ENCODE results near the gene ADGRG7. TPM values are rescaled to one million over a fixed set of nuclear protein-coding genes. Genes with fewer than 3 reads are reported as not detected.
A peak's percentile ranks its signal among the peaks of the same experiment; 100 is the strongest.
"Not testable (repeated sequence)": the region's sequence is repeated elsewhere in the genome, so short reads cannot be mapped to it uniquely, and the experiment has no call there.

ADGRG7 gene
- total RNA-seq, 2 experiments from 2014 or later, result 26.5 to 27.0 TPM

DNA sequence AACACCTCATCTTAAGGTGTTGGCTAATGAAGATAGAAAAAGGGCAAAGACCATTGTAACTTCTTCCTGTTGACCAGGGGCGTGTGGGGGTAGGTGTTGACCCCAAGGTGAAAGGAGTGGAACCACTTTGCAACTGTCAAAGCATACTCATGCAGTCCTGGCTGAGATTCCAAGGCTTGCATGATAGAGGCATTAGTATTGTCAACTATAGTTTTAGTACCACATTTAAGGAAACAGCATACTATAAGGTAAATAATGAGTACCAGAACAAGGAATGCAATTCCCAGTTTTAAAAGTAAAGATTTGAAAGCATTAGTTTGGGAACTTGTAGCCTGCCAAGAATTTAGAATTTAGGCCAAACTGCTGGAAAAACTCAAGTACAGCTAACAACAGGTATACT, 27.8 kb upstream of the ADGRG7 start:
- H3K27me3 Mint-ChIP-seq (ENCODE audit: low read depth), result peaks cover 19% of the 10 kb centered on the region
- ChIA-PET POLR2A (no interaction called here), CTCF (no interaction called here)
- no peak overlapping the region for H3K4me3 Mint-ChIP-seq
- DNase-seq (no peak), ATAC-seq (no peak)
- H3K9me3 Mint-ChIP-seq (ENCODE audit: insufficient read depth), result no peaks in the 10 kb centered on the region
- no peaks in the 10 kb centered on the region for H3K4me1 Mint-ChIP-seq (ENCODE audit: low read depth)
- no peaks in the 10 kb centered on the region for H3K36me3 Mint-ChIP-seq (ENCODE audit: low read depth)
- no peak overlapping the region for H3K27ac Mint-ChIP-seq

DNA sequence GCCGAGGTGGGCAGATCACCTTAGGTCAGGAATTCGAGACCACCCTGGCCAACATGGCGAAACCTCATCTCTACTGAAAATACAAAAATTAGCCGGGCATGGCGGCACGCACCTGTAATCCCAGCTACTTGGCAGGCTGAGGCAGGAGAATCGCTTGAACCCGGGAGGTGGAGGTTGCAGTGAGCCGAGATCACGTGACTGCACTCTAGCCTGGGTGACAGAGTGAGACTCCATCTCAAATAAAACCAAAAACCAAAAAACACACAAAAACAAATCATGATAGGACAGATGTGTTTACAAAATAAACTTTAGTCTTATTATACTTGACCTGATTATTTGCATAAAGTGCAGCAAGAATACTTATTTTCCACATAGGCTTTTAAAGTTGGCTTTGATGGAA, 27.2 kb upstream of the ADGRG7 start:
- H3K27ac Mint-ChIP-seq; ATAC-seq; H3K4me3 Mint-ChIP-seq; H3K9me3 Mint-ChIP-seq (ENCODE audit: insufficient read depth); POLR2A ChIA-PET; H3K36me3 Mint-ChIP-seq (ENCODE audit: low read depth); DNase-seq; H3K4me1 Mint-ChIP-seq (ENCODE audit: low read depth): not testable (repeated sequence)
- H3K27me3 Mint-ChIP-seq (ENCODE audit: low read depth), result peaks cover 19% of the 10 kb centered on the region
- CTCF ChIA-PET, result interaction anchor here (0.8 kb wide), 1 partner anchor 119 kb away, joined by 3 read pairs; no protein-coding TSS in a partner anchor

- ATAC-seq, result no peak
- CTCF ChIA-PET, result no interaction called here
- Mint-ChIP-seq H3K27me3 (ENCODE audit: low read depth) (peaks cover 14% of the 10 kb centered on the region), H3K36me3 (ENCODE audit: low read depth) (no peaks in the 10 kb centered on the region), H3K4me3 (no peak overlapping the region), H3K9me3 (ENCODE audit: insufficient read depth) (no peaks in the 10 kb centered on the region), H3K27ac (no peak overlapping the region), H3K4me1 (ENCODE audit: low read depth) (no peaks in the 10 kb centered on the region)
- POLR2A ChIA-PET, result no interaction called here
- no peak for DNase-seq
These were observed 25.2 kb upstream of the ADGRG7 start for GRCh38 chr3:100584101-100584660.

GRCh38 chr3:100586832-100587231, 22.6 kb upstream of the ADGRG7 start:
- no peak overlapping the region for H3K4me3 Mint-ChIP-seq
- CTCF ChIA-PET, result interaction anchor here (1.2 kb wide), 1 partner anchor 124 kb away, joined by 5 read pairs; no protein-coding TSS in a partner anchor
- peaks cover 2% of the 10 kb centered on the region for H3K4me1 Mint-ChIP-seq (ENCODE audit: low read depth)
- H3K27me3 Mint-ChIP-seq (ENCODE audit: low read depth), result peaks cover 12% of the 10 kb centered on the region
- H3K27ac Mint-ChIP-seq, result no peak overlapping the region
- DNase-seq, result no peak
- no peaks in the 10 kb centered on the region for H3K36me3 Mint-ChIP-seq (ENCODE audit: low read depth)
- POLR2A ChIA-PET, result no interaction called here
- ATAC-seq, result no peak
- no peaks in the 10 kb centered on the region for H3K9me3 Mint-ChIP-seq (ENCODE audit: insufficient read depth)

GRCh38 chr3:100588251-100588650, 21.1 kb upstream of the ADGRG7 start:
- ATAC-seq (no peak), DNase-seq (no peak)
- CTCF ChIA-PET, result interaction anchor here (5.0 kb wide), 1 partner anchor 272 kb away, joined by 42 read pairs; no protein-coding TSS in a partner anchor
- Mint-ChIP-seq H3K9me3 (ENCODE audit: insufficient read depth) (no peaks in the 10 kb centered on the region), H3K4me1 (ENCODE audit: low read depth) (peaks cover 2% of the 10 kb centered on the region), H3K27ac (no peak overlapping the region), H3K36me3 (ENCODE audit: low read depth) (no peaks in the 10 kb centered on the region), H3K4me3 (no peak overlapping the region), H3K27me3 (ENCODE audit: low read depth) (peaks cover 7% of the 10 kb centered on the region)
- POLR2A ChIA-PET, result no interaction called here

DNA sequence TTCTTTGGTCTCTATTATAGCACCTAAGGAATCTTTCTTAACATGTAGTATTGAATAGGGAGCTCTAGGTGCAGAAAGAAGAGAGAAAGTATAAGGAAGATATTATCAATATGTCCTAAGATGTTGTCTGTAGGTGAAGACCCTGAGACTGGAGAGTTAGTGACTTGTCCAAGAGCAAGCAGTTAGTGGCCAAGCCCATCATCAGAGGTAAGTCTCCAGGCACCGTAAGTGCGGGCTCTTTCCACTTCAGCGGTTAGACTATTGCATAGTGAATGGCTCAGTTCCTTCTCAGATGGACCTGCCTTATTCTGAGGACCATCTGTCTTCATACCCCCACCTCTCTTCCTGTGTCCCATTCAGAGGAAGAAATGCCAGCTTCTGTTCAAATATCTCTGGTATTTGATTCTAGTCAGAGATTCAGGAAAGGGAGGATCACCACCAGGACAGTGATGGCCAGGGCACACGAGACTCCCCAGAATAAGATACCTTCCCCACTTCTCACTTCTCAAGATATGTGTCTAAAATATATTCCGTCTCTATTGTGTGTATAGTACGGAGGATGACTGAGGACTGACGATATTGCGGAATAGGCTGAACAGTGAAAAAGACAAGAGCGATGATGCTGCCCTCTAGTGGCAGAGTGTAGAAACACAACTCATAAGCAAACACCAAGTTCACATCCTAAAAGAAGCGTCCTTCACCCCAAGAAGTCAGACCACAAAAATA, 19.1 kb upstream of the ADGRG7 start:
- H3K9me3 Mint-ChIP-seq (ENCODE audit: insufficient read depth), result no peaks in the 10 kb centered on the region
- peak; percentile 78 for DNase-seq
- H3K27ac Mint-ChIP-seq, result no peak overlapping the region
- ChIA-PET CTCF (interaction anchor here (0.7 to 5.1 kb wide), 22 partner anchors 10 to 772 kb away, joined by 3 to 47 read pairs (median 4); partner anchors contain the start of genes CMSS1 and LNP1), POLR2A (interaction anchor here (1.3 kb wide), 1 partner anchor 190 kb away, joined by 3 read pairs; the partner anchor contains the start of genes LNP1 and TOMM70)
- peaks cover 2% of the 10 kb centered on the region for H3K4me1 Mint-ChIP-seq (ENCODE audit: low read depth)
- H3K27me3 Mint-ChIP-seq (ENCODE audit: low read depth), result peaks cover 10% of the 10 kb centered on the region
- no peaks in the 10 kb centered on the region for H3K36me3 Mint-ChIP-seq (ENCODE audit: low read depth)
- ATAC-seq, result peak; percentile 78
- peak overlapping the region; percentile 21 for H3K4me3 Mint-ChIP-seq

- CTCF ChIA-PET, result interaction anchor here (0.8 to 5.1 kb wide), 8 partner anchors 11 to 275 kb away, joined by 3 to 47 read pairs (median 16); partner anchors contain the start of gene LNP1
- Mint-ChIP-seq H3K4me1 (ENCODE audit: low read depth) (peaks cover 2% of the 10 kb centered on the region), H3K9me3 (ENCODE audit: insufficient read depth) (no peaks in the 10 kb centered on the region), H3K36me3 (ENCODE audit: low read depth) (no peaks in the 10 kb centered on the region), H3K4me3 (no peak overlapping the region), H3K27me3 (ENCODE audit: low read depth) (peaks cover 15% of the 10 kb centered on the region), H3K27ac (no peak overlapping the region)
- DNase-seq, result no peak
- ATAC-seq, result no peak
- POLR2A ChIA-PET, result interaction anchor here (1.3 kb wide), 1 partner anchor 190 kb away, joined by 3 read pairs; the partner anchor contains the start of genes LNP1 and TOMM70
These were observed 18.6 kb upstream of the ADGRG7 start for GRCh38 chr3:100590840-100591147.

DNA sequence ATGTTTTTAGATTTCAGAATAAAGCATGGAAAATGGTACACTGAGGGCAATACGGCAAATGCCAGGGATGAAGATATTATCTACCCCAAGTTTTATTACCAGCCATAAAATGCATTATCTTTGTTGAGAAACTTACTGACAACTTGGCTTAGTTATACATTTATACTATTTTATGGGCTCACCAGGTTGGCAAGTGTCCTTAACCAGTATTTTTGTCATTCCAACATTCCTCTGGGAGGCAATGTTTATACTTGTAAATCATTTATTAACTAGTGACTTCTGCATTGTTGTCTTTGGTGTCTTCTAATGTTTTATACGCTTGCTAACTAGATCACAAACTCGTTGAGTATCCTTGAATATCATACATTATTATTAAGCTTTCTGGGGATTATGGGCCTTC, 18.0 kb upstream of the ADGRG7 start:
- Mint-ChIP-seq H3K4me1 (ENCODE audit: low read depth) (peaks cover 2% of the 10 kb centered on the region), H3K4me3 (no peak overlapping the region)

DNA sequence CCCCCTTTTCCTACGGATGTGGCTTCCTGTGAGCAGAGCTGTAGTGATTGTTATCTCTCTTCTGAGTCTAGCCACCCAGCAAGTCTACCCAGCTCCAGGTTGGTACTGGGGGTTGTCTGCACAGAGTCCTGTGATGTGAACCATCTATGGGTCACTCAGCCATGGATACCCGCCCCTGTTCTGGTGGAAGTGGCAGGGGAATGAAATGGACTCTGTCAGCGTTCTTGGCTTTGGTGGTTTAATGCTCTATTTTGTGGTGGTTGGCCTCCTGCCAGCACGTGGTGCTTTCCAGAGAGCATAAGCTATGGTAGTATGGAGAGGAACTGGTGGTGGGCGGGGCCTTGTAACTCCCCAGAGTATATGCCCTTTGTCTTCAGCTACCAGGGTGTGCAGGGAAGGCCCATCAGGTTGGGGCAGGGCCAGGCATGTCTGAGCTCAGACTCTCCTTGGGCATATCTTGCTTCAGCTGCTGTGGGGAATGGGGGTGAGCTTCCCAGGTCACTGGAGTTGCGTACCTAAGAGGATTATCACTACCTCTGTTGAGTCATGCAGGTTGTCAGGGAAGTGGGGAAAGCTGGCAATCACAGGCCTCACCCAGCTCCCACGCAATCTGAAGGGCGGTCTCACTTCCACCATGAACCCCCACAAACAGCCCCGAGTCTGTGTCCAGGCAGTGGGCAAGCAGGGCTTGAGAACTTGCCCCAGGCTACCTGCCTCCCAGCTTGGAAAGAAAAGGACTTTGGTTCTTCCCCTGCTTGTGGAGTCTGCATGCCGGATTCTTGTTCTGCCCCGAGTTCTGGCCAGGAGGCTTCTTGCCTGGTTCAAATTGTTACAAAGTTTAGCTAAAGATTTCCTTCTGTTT, 9.0 kb upstream of the ADGRG7 start:
- no peaks in the 10 kb centered on the region for H3K36me3 Mint-ChIP-seq (ENCODE audit: low read depth)
- peaks cover 39% of the 10 kb centered on the region for H3K4me1 Mint-ChIP-seq (ENCODE audit: low read depth)
- ATAC-seq (peak; percentile 57), DNase-seq (no peak)
- H3K27me3 Mint-ChIP-seq (ENCODE audit: low read depth), result peaks cover 26% of the 10 kb centered on the region
- POLR2A ChIA-PET, result no interaction called here
- no peaks in the 10 kb centered on the region for H3K9me3 Mint-ChIP-seq (ENCODE audit: insufficient read depth)
- CTCF ChIA-PET, result interaction anchor here (0.9 to 5.8 kb wide), 5 partner anchors 9 to 284 kb away, joined by 3 to 47 read pairs (median 3); no protein-coding TSS in a partner anchor
- H3K4me3 Mint-ChIP-seq, result no peak overlapping the region
- no peak overlapping the region for H3K27ac Mint-ChIP-seq

More for the DNA sequence above, 18.0 kb upstream of the ADGRG7 start:
- Mint-ChIP-seq H3K36me3 (ENCODE audit: low read depth) (no peaks in the 10 kb centered on the region), H3K27ac (no peak overlapping the region), H3K27me3 (ENCODE audit: low read depth) (peaks cover 19% of the 10 kb centered on the region), H3K9me3 (ENCODE audit: insufficient read depth) (no peaks in the 10 kb centered on the region)
- no peak for ATAC-seq
- no peak for DNase-seq
- ChIA-PET CTCF (interaction anchor here (0.5 to 5.1 kb wide), 14 partner anchors 10 to 760 kb away, joined by 3 to 47 read pairs (median 4); partner anchors contain the start of gene LNP1), POLR2A (no interaction called here)

GRCh38 chr3:100602506-100603444, 6.6 kb upstream of the ADGRG7 start:
- ChIA-PET CTCF (interaction anchor here (1.1 to 5.8 kb wide), 9 partner anchors 11 to 771 kb away, joined by 3 to 47 read pairs (median 4); no protein-coding TSS in a partner anchor), POLR2A (interaction anchor here (0.9 kb wide), 1 partner anchor 106 kb away, joined by 4 read pairs; the partner anchor contains the start of gene TFG)
- DNase-seq, result no peak
- peaks cover 13% of the 10 kb centered on the region for H3K27me3 Mint-ChIP-seq (ENCODE audit: low read depth)
- peak; percentile 63 for ATAC-seq
- H3K9me3 Mint-ChIP-seq (ENCODE audit: insufficient read depth), result no peaks in the 10 kb centered on the region
- H3K4me1 Mint-ChIP-seq (ENCODE audit: low read depth), result peaks cover 39% of the 10 kb centered on the region
- no peaks in the 10 kb centered on the region for H3K36me3 Mint-ChIP-seq (ENCODE audit: low read depth)
- peak overlapping the region; percentile 71 for H3K4me3 Mint-ChIP-seq
- peak overlapping the region; percentile 78 for H3K27ac Mint-ChIP-seq

Data from activated CD8-positive, alpha-beta T cell treated with anti-CD3 and anti-CD28 coated beads, Interleukin-2, amount 10 ng/mL, durations not matched to agents 7 days and 5 days (primary cell).